Natural killer cell (primary cell): Measurements from ENCODE around the gene TMEM170B. TPM values are rescaled to one million over a fixed set of nuclear protein-coding genes. Genes with fewer than 3 reads are reported as not detected.

ENCODE experiments used
- ATAC-seq, 3 donors: fragments of 150-1000 bp in 2 of 3; fragments of 200-7000 bp in 1 of 3; cut with Tn5 transposase; 1 replicate in 1 of 3; 2 replicates in 2 of 3; pipeline ENCODE4 v1.10.0; 2021; ENCODE audit warnings: mild to moderate bottlenecking in 2 of 3, moderate library complexity in 2 of 3
- DNase-seq, 2 donors: peaks; one replicate each; pipeline versions ENCODE4 v3.0.0 to v3.0.0-alpha.2; 2013 to 2021; ENCODE audit warnings: mixed read lengths in 1 of 2
- H3K27ac ChIP-seq: one replicate; pipeline ENCODE4 v1.5.1; 2013; ENCODE audit warnings: mild to moderate bottlenecking, low read length
- H3K27me3 ChIP-seq: one replicate; pipeline ENCODE4 v1.6.1; 2013; ENCODE audit warnings: low read length; ENCODE audit not compliant: control insufficient read depth, insufficient read depth
- H3K36me3 ChIP-seq: one replicate; pipeline ENCODE4 v1.6.1; 2013; ENCODE audit warnings: low read length; ENCODE audit not compliant: control insufficient read depth, insufficient read depth
- H3K4me1 ChIP-seq: one replicate; pipeline ENCODE4 v1.6.1; 2013; ENCODE audit warnings: low read length; ENCODE audit not compliant: control insufficient read depth, insufficient read depth
- H3K4me3 ChIP-seq: one replicate; pipeline ENCODE4 v1.5.1; 2013; ENCODE audit warnings: low read length
- H3K9me3 ChIP-seq: one replicate; pipeline ENCODE4 v1.6.1; 2013; ENCODE audit warnings: low read length; ENCODE audit not compliant: control insufficient read depth, insufficient read depth
- H3K27ac Mint-ChIP-seq, 2 donors: one replicate each; pipeline ENCODE4 v1.8.0; 2022; ENCODE audit warnings: mild to moderate bottlenecking in 2 of 2, mixed read lengths in 2 of 2, moderate library complexity in 1 of 2
- H3K27me3 Mint-ChIP-seq, 2 donors: one replicate each; pipeline ENCODE4 v1.8.0; 2022; ENCODE audit warnings: low read depth in 2 of 2, mixed read lengths in 2 of 2
- H3K36me3 Mint-ChIP-seq: one replicate; pipeline ENCODE4 v1.8.0; 2022; ENCODE audit warnings: mixed read lengths
- H3K4me1 Mint-ChIP-seq, 2 donors: one replicate each; pipeline ENCODE4 v1.8.0; 2022; ENCODE audit warnings: mixed read lengths in 2 of 2
- H3K4me3 Mint-ChIP-seq: one replicate; pipeline ENCODE4 v1.8.0; 2022; ENCODE audit warnings: mild to moderate bottlenecking, moderate library complexity, mixed read lengths
- H3K9me3 Mint-ChIP-seq, 2 donors: one replicate each; pipeline ENCODE4 v1.8.0; 2022; ENCODE audit warnings: mixed read lengths in 2 of 2
- CTCF ChIP-seq: fragments of 200-600 bp; IDR thresholded peaks from one replicate; pipeline ENCODE4 v1.8.0; 2022; ENCODE audit warnings: antibody characterized with exemption
- WGBS: methylation state at CpG from one replicate; pipeline ENCODE4 v1.1.7; 2013; ENCODE audit warnings: missing lambda C conversion rate; ENCODE audit not compliant: insufficient coverage; 5-methylcytosine and 5-hydroxymethylcytosine counted together
- intact Hi-C: fragments of 100-400 bp; cut with micrococcal nuclease; formaldehyde crosslinking; loops from one replicate; pipeline ENCODE4 v1.14.2; 2022
- total RNA-seq, 4 donors: library from RNA; stranded (reverse); fragments of 120-200 nt in 1 of 4; gene quantifications; one replicate each; pipeline versions ENCODE4 v1.2.3 to v1.2.4, GENCODE V29; 2013 to 2022

Gene TMEM170B
- total RNA-seq, 3 donors from 2014 or later (not counting 1 experiment from before 2014, with no cell fraction given): 1.8 to 3.6 (median 2.5) TPM

GRCh38 chr6:11532097-11532496, 5.5 kb upstream of the TMEM170B start:
- H3K36me3 Mint-ChIP-seq: no peaks in the 10 kb centered on the region
- Histone ChIP-seq H3K9me3 (no peaks in the 10 kb centered on the region), H3K36me3 (no peaks in the 10 kb centered on the region), H3K27me3 (peaks cover 3% of the 10 kb centered on the region), H3K27ac (no peak overlapping the region), H3K4me3 (no peak overlapping the region), H3K4me1 (peaks cover 6% of the 10 kb centered on the region)
- no peak for ATAC-seq
- H3K27ac Mint-ChIP-seq: no peak overlapping the region
- no peaks in the 10 kb centered on the region for H3K9me3 Mint-ChIP-seq
- intact Hi-C loops: no loop called here
- DNase-seq: no peak
- 90% methylated on average over 3 of the region's 3 CpGs for WGBS
- H3K4me3 Mint-ChIP-seq: no peak overlapping the region
- no peak for TF ChIP-seq CTCF
- H3K27me3 Mint-ChIP-seq: peaks cover 20 to 35% of the 10 kb centered on the region in 2 donors
- H3K4me1 Mint-ChIP-seq: peaks cover 6% of the 10 kb centered on the region in 2 donors

- peaks cover 11 to 20% of the 10 kb centered on the region in 2 donors for H3K27me3 Mint-ChIP-seq
- TF ChIP-seq CTCF: no peak
- no peaks in the 10 kb centered on the region for H3K9me3 ChIP-seq
- peaks cover 13% of the 10 kb centered on the region in 2 donors for H3K4me1 Mint-ChIP-seq
- no peaks in the 10 kb centered on the region for H3K27me3 ChIP-seq
- 93% methylated on average over 5 of the region's 5 CpGs for whole genome bisulfite sequencing
- no peaks in the 10 kb centered on the region for H3K36me3 ChIP-seq
- no peak overlapping the region for H3K27ac ChIP-seq
- H3K4me1 ChIP-seq: peaks cover 6% of the 10 kb centered on the region
- no peak overlapping the region for H3K4me3 ChIP-seq
- no peaks in the 10 kb centered on the region for H3K36me3 Mint-ChIP-seq
- no peaks in the 10 kb centered on the region for H3K9me3 Mint-ChIP-seq
- ATAC-seq (no peak), DNase-seq (no peak)
- no peak overlapping the region for H3K27ac Mint-ChIP-seq
- intact Hi-C loops: no loop called here
- H3K4me3 Mint-ChIP-seq: no peak overlapping the region
Measured at GRCh38 chr6:11534561-11534960, 3.0 kb upstream of the TMEM170B start.

- intact Hi-C loops: no loop called here
- ATAC-seq: no peak
- WGBS: 87% methylated on average over 2 of the region's 2 CpGs
- Mint-ChIP-seq H3K4me1 (peaks cover 13% of the 10 kb centered on the region in 2 donors), H3K9me3 (no peaks in the 10 kb centered on the region), H3K27ac (peak overlapping the region in 1 of 2 donors; percentile 82), H3K36me3 (no peaks in the 10 kb centered on the region), H3K27me3 (peaks cover 9 to 18% of the 10 kb centered on the region in 2 donors), H3K4me3 (peak overlapping the region; percentile 91)
- Histone ChIP-seq H3K9me3 (no peaks in the 10 kb centered on the region), H3K27me3 (no peaks in the 10 kb centered on the region), H3K4me3 (no peak overlapping the region), H3K4me1 (peaks cover 6% of the 10 kb centered on the region), H3K27ac (no peak overlapping the region), H3K36me3 (no peaks in the 10 kb centered on the region)
- DNase-seq: peak in 1 of 2 donors; percentile 11
- no peak for TF ChIP-seq CTCF
Measured at GRCh38 chr6:11535801-11536230, 1.7 kb upstream of the TMEM170B start.

GRCh38 chr6:11536795-11537194, 754 bp upstream of the TMEM170B start:
- Histone ChIP-seq H3K27ac (peak overlapping the region; percentile 53), H3K27me3 (no peaks in the 10 kb centered on the region), H3K4me3 (peak overlapping the region; percentile 54), H3K4me1 (peaks cover 6% of the 10 kb centered on the region), H3K36me3 (no peaks in the 10 kb centered on the region), H3K9me3 (no peaks in the 10 kb centered on the region)
- Mint-ChIP-seq H3K9me3 (no peaks in the 10 kb centered on the region), H3K4me3 (peak overlapping the region; percentile 91), H3K36me3 (no peaks in the 10 kb centered on the region), H3K4me1 (peaks cover 13% of the 10 kb centered on the region in 2 donors), H3K27me3 (peaks cover 6 to 10% of the 10 kb centered on the region in 2 donors), H3K27ac (peak overlapping the region; percentile 79 to 82)
- TF ChIP-seq CTCF: no peak
- 7% methylated on average over 8 of the region's 12 CpGs for WGBS
- no peak for DNase-seq
- intact Hi-C loops: loop anchor here (1.0 kb wide), 1 partner anchor 443 kb away; the partner anchor contains the start of gene SMIM13
- ATAC-seq: no peak
